CD4-positive, alpha-beta T cell treated with Interleukin-2 at 100 ng/mL for 4 hours (primary cell): ENCODE data around the gene TMEM72.

Source experiments
- DNase-seq: peaks from one replicate; pipeline ENCODE4 v3.0.0-alpha.2; 2020; ENCODE audit warnings: low spot score

Gene TMEM72

GRCh38 chr10:44980309-44981171, 69.4 kb downstream of the TMEM72 start:
- no peak for DNase-seq

- DNase-seq = no peak
Observed at GRCh38 chr10:44981172-44982113, 70.3 kb downstream of the TMEM72 start.

GRCh38 chr10:44982114-44982460, 71.0 kb downstream of the TMEM72 start:
- no peak for DNase-seq

GRCh38 chr10:44982496-44982895, 71.4 kb downstream of the TMEM72 start:
- DNase-seq = no peak

GRCh38 chr10:44983066-44983894, 72.1 kb downstream of the TMEM72 start:
- DNase-seq = no peak

GRCh38 chr10:44983895-44984278, 72.8 kb downstream of the TMEM72 start:
- DNase-seq = no peak

GRCh38 chr10:44984671-44985101, 73.5 kb downstream of the TMEM72 start:
- no peak for DNase-seq

- DNase-seq = no peak
Observed at GRCh38 chr10:44985175-44985681, 74.1 kb downstream of the TMEM72 start.

- DNase-seq = no peak
Observed at GRCh38 chr10:44986179-44986578, 75.0 kb downstream of the TMEM72 start.
